NCI-H1417 (cell line): Measurements from ENCODE around the gene LGI2.
"Not testable (repeated sequence)": the region's sequence is repeated elsewhere in the genome, so short reads cannot be mapped to it uniquely, and the experiment has no call there.

Experiments
- DNase-seq, 3 experiments: peaks; one replicate each; lab custom pipeline; 2025; lab: John Stamatoyannopoulos, UW

The LGI2 gene

GRCh38 chr4:25050370-25051078 lies 19.8 kb upstream of the LGI2 start:
- no peak for DNase-seq

DNA sequence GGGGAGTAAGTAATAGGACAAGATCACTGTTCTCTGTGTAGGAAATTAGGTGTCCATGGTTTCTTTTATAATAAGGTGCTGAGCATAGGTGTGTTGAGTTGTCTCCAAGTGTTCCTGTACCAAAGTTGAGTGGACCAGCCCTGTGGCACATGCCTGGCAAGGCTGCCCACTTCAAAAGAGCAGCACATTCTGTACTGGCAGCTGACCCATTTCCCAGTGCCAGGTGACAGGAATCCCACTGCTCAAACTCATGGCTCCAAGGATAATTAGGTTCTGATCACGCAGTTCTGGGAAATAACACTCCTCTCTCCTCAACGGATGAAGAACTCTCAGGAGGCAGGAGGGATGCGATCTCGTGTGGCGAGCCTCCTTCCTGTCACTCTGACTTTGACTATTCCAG lies 12.8 kb upstream of the LGI2 start:
- no peak for DNase-seq

- DNase-seq, result no peak
Measured at GRCh38 chr4:25033526-25033925, 2.8 kb upstream of the LGI2 start.

GRCh38 chr4:25032126-25032525 lies 1.4 kb upstream of the LGI2 start:
- no peak for DNase-seq

GRCh38 chr4:25031077-25031621 lies 403 bp upstream of the LGI2 start:
- peak; percentile 21 to 81 (median 59) for DNase-seq

DNA sequence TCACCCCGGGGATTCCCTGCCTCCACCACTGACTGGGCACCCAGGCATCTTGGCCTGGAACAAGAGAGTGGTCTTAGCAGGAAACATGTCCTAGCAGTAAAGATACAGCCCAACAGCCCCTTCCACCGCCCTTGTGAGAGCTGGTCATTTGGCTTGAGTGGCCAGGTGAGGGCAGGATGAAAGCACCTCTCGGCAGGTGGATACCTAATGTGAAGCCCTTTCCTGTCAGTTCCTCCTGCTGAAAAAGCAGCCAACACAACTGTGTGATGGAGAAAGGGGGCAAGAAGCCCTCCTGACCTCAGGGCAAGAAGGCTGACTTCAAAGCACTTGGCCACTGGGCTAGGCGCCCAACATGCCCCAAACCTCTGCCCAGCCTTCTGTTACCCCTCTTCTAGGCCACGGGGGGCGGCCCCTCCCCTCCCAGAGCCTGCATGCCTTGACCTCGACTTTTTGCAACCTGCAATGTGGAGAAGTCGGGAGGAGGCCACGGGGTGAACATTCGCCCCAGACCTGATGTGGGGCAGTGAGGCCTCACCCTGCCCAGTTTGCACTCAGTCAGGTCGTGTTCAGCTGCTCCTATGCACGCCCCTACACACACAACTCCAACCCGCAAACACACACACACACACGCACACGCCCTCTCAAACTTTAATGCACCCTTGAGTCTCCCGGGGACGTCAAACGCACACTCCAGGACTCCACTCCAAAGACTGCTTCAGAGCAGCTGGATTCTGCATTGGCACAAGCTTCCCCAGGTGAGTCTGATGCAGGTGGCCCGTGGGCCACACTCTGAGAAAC lies 1.1 kb downstream of the LGI2 start:
- peak; percentile 28 to 53 (median 49) for DNase-seq

- peak in 2 of 3 experiments; percentile 25 to 35 for DNase-seq
Measured at GRCh38 chr4:25028851-25029250, 1.9 kb downstream of the LGI2 start.

DNA sequence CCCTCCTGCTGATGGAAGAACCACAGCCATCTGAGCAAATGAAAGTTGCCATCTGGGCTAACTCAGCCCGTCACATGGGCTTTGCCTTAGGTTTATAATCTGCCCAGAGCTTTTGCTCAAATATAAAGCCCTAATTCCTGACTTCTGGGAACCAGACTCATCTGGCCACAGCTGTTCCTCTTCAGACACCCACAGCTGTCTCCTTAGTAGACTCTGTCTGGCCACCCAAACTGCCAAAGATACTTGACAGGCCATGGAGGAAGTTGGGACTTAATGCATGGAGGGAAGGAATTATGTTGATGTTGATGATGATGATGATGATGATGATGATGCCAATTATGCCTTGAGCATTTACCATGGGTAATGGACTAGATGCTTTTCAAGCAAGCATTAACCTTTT lies 8.0 kb downstream of the LGI2 start:
- no peak for DNase-seq

DNA sequence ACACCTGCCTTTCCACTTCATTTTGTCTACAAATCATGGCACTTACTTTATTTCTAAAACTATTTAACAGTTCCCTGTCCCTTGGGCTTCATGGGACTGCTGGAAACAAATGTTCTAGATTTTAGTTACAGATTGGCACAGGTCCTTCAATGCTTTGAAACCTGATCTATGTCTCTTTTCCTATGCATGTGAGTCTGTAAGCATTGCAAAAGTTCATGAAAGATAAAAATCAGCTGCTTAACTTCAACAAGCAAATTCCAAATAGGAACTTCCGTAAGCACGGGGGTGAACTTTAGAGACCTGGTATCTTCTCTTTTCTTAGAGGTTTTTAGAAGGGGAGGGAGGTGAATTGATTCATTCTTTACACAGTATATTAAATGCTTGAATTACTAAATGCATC lies 9.5 kb downstream of the LGI2 start:
- no peak for DNase-seq

GRCh38 chr4:25020236-25020635 lies 10.5 kb downstream of the LGI2 start:
- DNase-seq, result no peak

GRCh38 chr4:25019501-25019900 lies 11.2 kb downstream of the LGI2 start:
- DNase-seq, result no peak

DNA sequence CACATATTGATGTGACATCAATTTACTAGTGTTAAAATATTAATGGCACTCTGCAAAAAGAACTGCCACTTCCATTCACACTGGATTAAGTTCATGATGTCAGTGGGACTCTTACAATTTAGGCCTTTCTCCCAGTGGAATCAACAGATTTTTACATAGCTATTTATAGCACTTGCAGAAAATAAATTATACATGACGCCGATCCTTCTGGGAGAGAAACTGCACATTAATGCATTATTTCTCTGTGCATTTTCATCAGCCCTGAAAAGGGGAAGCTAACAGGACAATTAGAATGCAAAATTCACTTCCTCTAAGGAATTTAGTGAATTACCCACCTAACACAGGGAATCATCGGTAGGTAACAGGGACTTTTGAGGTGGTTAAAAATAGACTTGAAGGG lies 15.7 kb downstream of the LGI2 start:
- DNase-seq, result no peak

DNA sequence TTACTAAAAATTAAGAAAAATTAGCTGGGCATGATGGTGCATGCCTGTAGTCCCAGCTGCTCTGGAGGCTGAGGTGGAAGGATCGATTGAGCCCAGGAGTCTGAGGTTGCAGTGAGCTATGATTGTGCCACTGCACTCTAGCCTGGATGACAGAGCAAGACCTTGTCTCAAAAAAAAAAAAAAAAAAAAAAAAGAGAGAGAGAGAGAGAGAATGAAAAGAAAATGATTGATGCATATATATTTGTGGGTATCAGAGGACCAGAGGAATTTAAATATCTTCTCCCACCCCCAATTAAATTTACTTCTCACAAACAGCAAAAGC lies 16.1 kb downstream of the LGI2 start:
- not testable (repeated sequence) for DNase-seq

DNA sequence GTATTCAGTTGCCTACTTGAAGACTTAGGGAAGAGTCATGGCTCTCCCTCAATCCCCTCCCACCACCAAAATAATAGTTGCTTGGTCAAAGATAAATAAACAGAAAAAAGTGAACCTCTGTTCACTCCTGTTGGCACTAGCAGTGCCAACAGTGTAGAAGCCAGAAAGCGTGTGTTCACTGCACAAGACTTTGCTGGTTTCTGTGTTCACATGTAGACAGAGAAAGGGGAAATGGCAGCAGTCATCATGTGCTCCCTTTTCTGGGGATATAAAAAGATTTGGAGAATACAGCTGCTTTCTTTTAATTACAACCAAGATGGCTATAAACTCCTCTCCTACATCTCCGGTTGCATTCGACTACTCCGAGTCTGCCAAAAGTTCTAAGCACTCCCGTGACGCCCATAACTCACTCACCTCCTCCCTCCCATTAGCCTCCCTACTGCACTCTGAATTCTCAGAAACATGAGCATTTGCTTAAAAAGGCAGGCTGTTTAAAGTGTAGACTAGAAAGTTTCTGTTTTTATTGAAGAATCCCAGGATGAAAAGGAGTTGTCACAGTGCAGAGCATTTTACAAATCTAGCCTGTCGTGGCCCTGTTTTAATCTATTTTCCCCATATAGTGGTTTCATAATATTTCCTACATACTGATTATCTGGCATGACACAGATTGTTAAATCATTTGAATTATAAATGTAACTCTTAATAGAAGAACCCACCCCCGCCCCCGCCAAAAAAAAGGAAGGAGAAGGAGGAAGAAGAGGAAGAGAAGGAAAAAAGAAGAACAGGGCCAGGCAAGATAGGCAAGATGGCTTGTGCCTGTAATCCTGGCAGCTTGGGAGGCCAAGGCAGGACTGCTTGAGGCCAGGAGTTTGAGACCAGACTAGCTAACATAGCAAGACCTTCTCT lies 16.7 kb downstream of the LGI2 start:
- DNase-seq, result peak in 1 of 3 experiments; percentile 15

DNA sequence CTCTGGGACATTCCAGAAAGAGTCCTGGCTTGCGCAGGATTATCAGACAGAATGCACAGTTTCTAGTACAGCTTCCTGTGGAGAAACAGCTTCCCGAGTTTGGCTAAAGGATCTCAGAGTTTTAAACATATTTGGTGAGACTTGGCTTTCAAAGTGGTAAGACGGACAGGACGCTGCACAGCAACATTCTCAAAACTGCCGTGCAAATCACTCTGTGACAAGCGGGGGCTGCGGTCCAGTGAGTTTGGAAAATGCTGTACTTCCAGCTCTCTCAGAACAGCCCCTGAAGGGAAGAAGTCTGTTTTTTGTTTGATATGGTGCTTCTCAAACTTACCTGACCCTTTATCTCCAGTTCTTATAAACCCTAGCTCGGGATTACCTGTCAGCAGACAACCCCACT lies 18.1 kb downstream of the LGI2 start:
- no peak for DNase-seq

- DNase-seq, result peak; percentile 41 to 98 (median 94)
Measured at GRCh38 chr4:25011135-25011866, 19.4 kb downstream of the LGI2 start.

GRCh38 chr4:25007598-25007997 lies 23.1 kb downstream of the LGI2 start:
- DNase-seq, result no peak

DNA sequence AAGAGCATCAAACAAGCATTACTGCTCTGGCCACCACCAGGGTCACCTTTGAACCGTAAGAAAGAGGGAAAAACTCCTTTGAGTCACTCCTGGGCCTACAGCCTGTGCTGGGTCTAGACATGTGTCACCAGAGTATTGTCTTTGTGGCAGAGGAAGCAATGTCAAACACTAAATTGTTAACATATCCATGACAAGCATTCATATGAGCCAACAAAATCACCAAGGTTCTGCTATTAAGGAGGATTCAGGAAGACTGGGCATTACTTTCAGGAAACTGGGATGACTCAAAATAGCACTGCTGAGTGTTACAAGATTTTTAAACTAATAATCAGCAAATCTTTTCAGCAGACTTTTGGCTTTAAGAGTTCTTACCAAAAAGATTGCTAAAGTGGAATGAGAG lies 28.1 kb downstream of the LGI2 start:
- no peak for DNase-seq

- DNase-seq, result no peak
Measured at GRCh38 chr4:25001509-25001908, 29.2 kb downstream of the LGI2 start.

DNA sequence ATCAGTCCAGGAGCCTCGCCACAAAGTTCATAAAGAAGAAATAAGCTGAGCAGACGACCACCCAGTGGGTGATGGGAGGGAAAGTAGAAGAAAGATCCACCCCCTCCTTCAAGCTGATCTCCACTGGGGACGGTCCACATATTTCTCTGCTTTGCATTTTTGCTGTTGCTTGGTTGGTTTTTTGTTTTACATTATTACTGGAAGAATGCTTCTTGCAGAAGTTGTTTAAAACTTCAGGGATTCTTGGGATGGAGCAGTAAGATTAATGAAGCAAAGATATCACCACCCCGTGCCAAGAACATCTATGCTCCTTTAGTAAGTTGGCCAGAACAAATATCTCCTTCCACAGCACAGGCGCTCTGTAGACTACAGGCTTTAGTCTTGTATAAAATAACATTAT lies 30.1 kb downstream of the LGI2 start:
- no peak for DNase-seq

GRCh38 chr4:24999392-25000089 lies 31.2 kb downstream of the LGI2 start:
- DNase-seq, result no peak
